DND-41 (cell line): Measurements from ENCODE around the gene GREB1L.

Experiments used
- ATAC-seq: fragments of 200-7000 bp; cut with Tn5 transposase; 3 replicates; pipeline ENCODE4 v1.9.1; 2021; ENCODE audit warnings: low read depth; ENCODE audit not compliant: insufficient read depth
- DNase-seq: peaks from one replicate; pipeline ENCODE4 v3.0.0-alpha.2; 2020
- H2AFZ ChIP-seq: 2 replicates; pipeline ENCODE4 v1.6.0; 2012; ENCODE audit warnings: low read depth, low read length
- H3K27ac ChIP-seq: 2 replicates; pipeline ENCODE4 v1.5.1; 2012; ENCODE audit warnings: low read length, inconsistent platforms
- H3K27me3 ChIP-seq: fragments of 200-600 bp; sonication (generic); 2 replicates; pipeline ENCODE4 v1.6.0; 2012; ENCODE audit warnings: low read length, mild to moderate bottlenecking, inconsistent platforms; ENCODE audit not compliant: insufficient read depth, poor library complexity
- H3K36me3 ChIP-seq: 2 replicates; pipeline ENCODE4 v1.5.1; 2012; ENCODE audit warnings: low read length, inconsistent platforms; ENCODE audit not compliant: insufficient read depth
- H3K4me1 ChIP-seq: 2 replicates; pipeline ENCODE4 v1.5.1; 2012; ENCODE audit warnings: mild to moderate bottlenecking, low read length; ENCODE audit not compliant: insufficient read depth
- H3K4me2 ChIP-seq: 2 replicates; pipeline ENCODE4 v1.6.0; 2012; ENCODE audit warnings: mild to moderate bottlenecking, moderate library complexity, low read length, inconsistent platforms; ENCODE audit not compliant: insufficient read depth
- H3K4me3 ChIP-seq, 2 experiments: fragments of 200-600 bp in 1 of 2; shearing (Covaris generic) in 1 of 2; 2 replicates each; pipeline ENCODE4 v1.5.1; 2012 to 2016; ENCODE audit warnings: inconsistent platforms in 2 of 2, low read length in 2 of 2, mild to moderate bottlenecking in 2 of 2, low read depth in 1 of 2, moderate library complexity in 1 of 2
- H3K79me2 ChIP-seq: 2 replicates; pipeline ENCODE4 v1.6.0; 2012; ENCODE audit warnings: low read length, inconsistent platforms; ENCODE audit not compliant: insufficient read depth
- H3K9ac ChIP-seq: 2 replicates; pipeline ENCODE4 v1.6.0; 2012; ENCODE audit warnings: low read depth, mild to moderate bottlenecking, inconsistent platforms, low read length, moderate library complexity
- H3K9me3 ChIP-seq: 2 replicates; pipeline ENCODE4 v1.5.1; 2012; ENCODE audit warnings: low read length, moderate library complexity, mild to moderate bottlenecking, inconsistent platforms; ENCODE audit not compliant: insufficient read depth, severe bottlenecking
- H4K20me1 ChIP-seq: 2 replicates; pipeline ENCODE4 v1.6.0; 2012; ENCODE audit warnings: low read length; ENCODE audit not compliant: insufficient read depth
- EZH2 ChIP-seq: IDR thresholded peaks from 3 replicates; pipeline ENCODE4 v1.6.1; 2012; ENCODE audit warnings: borderline replicate concordance, low read depth, mild to moderate bottlenecking, moderate library complexity, low read length, inconsistent platforms; ENCODE audit not compliant: severe bottlenecking
- TF ChIP-seq, protein P1 (sequence below): IDR thresholded peaks from 2 replicates; pipeline ENCODE4 v1.5.1; 2012; ENCODE audit warnings: borderline replicate concordance, low read length, moderate library complexity, mild to moderate bottlenecking; ENCODE audit not compliant: poor library complexity, severe bottlenecking; ENCODE audit errors: extremely low read depth

GREB1L gene

GRCh38 chr18:21398121-21398520 is 156.1 kb downstream of the GREB1L start:
- Histone ChIP-seq H3K27ac (no peak overlapping the region), H4K20me1 (no peaks in the 10 kb centered on the region), H2AFZ (no peak overlapping the region), H3K4me3 (no peak overlapping the region), H3K27me3 (peaks cover 10% of the 10 kb centered on the region), H3K9me3 (no peaks in the 10 kb centered on the region), H3K4me1 (no peaks in the 10 kb centered on the region), H3K9ac (no peak overlapping the region), H3K36me3 (no peaks in the 10 kb centered on the region), H3K4me2 (no peak overlapping the region), H3K79me2 (no peaks in the 10 kb centered on the region)
- ATAC-seq = no peak
- TF ChIP-seq, protein P1, sequence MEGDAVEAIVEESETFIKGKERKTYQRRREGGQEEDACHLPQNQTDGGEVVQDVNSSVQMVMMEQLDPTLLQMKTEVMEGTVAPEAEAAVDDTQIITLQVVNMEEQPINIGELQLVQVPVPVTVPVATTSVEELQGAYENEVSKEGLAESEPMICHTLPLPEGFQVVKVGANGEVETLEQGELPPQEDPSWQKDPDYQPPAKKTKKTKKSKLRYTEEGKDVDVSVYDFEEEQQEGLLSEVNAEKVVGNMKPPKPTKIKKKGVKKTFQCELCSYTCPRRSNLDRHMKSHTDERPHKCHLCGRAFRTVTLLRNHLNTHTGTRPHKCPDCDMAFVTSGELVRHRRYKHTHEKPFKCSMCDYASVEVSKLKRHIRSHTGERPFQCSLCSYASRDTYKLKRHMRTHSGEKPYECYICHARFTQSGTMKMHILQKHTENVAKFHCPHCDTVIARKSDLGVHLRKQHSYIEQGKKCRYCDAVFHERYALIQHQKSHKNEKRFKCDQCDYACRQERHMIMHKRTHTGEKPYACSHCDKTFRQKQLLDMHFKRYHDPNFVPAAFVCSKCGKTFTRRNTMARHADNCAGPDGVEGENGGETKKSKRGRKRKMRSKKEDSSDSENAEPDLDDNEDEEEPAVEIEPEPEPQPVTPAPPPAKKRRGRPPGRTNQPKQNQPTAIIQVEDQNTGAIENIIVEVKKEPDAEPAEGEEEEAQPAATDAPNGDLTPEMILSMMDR = no peak
- TF ChIP-seq EZH2 = no peak
- no peak for DNase-seq

DNA sequence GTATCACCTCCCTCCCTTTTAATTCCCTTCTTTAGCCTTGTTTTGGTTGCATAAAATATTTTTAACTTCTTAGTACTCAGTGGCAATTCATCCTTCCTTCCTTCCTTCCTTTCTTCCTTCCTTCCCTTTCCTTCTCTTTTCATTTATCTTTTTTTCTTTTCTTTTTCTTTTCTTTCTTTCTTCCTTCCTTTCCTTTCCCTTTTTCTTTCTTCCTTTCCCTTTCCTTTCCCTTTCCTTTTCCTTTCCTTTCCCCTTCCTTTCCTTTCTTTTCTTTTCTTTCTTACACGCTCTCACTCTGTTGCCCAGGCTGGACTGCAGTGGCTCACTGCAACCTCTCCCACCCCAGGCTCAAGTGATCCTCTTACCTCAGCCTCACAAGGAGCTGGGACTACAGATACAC is 160.2 kb downstream of the GREB1L start:
- ATAC-seq (no peak), DNase-seq (no peak)
- H3K4me3 ChIP-seq = no peak overlapping the region
- no peaks in the 10 kb centered on the region for H3K4me1 ChIP-seq
- no peak overlapping the region for H3K4me2 ChIP-seq
- H2AFZ ChIP-seq = no peak overlapping the region
- no peaks in the 10 kb centered on the region for H3K36me3 ChIP-seq
- H3K79me2 ChIP-seq = no peaks in the 10 kb centered on the region
- no peak overlapping the region for H3K27ac ChIP-seq
- H3K27me3 ChIP-seq = peaks cover 10% of the 10 kb centered on the region
- H3K9ac ChIP-seq = no peak overlapping the region
- no peaks in the 10 kb centered on the region for H3K9me3 ChIP-seq
- TF ChIP-seq, protein P1 = no peak
- TF ChIP-seq EZH2 = no peak
- no peaks in the 10 kb centered on the region for H4K20me1 ChIP-seq

DNA sequence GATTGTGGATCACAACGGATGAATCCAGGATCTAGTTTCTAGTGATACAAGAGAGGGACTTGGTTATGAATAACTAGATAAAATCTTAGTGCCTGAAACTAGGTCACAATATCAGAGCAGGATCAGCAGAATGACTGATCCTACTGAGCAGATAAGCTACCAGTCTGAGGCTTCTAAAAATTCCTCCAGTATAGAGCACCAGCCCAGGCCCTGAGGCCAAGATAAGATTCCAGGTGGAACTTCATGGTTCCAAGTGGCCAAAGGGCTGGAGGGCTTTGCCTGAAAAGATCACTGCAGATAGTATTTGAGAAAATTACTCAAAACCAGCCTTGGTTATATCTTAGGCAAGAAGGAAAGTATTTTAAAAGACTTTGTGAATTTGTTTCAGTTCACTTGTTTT is 162.4 kb downstream of the GREB1L start:
- no peak overlapping the region for H3K27ac ChIP-seq
- H3K4me3 ChIP-seq = no peak overlapping the region
- DNase-seq = no peak
- no peak overlapping the region for H2AFZ ChIP-seq
- no peaks in the 10 kb centered on the region for H3K79me2 ChIP-seq
- ATAC-seq = no peak
- H3K36me3 ChIP-seq = no peaks in the 10 kb centered on the region
- no peak overlapping the region for H3K9ac ChIP-seq
- TF ChIP-seq, protein P1 = no peak
- no peak for TF ChIP-seq EZH2
- no peaks in the 10 kb centered on the region for H3K4me1 ChIP-seq
- H4K20me1 ChIP-seq = no peaks in the 10 kb centered on the region
- H3K4me2 ChIP-seq = no peak overlapping the region
- no peaks in the 10 kb centered on the region for H3K9me3 ChIP-seq
- peaks cover 10% of the 10 kb centered on the region for H3K27me3 ChIP-seq

DNA sequence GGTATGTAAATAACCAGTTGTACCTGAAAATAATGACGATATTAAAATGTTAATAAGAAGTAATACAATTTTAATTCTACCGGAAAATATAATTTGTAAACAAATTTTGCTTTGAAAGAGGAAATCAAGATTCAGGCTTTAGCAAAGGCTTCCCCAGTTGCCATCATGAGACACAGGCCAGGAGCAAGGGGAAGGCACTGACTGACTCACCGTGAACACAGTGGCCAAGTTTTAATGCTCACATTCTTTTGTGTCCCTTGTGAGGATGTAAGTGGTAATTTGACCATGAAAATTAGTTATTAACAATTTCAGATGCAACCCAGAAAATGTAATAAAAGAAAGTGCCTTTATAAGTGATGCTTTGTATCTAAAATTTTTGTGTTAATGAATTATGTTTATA is 164.1 kb downstream of the GREB1L start:
- no peaks in the 10 kb centered on the region for H3K79me2 ChIP-seq
- DNase-seq = no peak
- H3K36me3 ChIP-seq = no peaks in the 10 kb centered on the region
- H3K9ac ChIP-seq = no peak overlapping the region
- peaks cover 3% of the 10 kb centered on the region for H3K27me3 ChIP-seq
- no peak for ATAC-seq
- H2AFZ ChIP-seq = no peak overlapping the region
- no peak overlapping the region for H3K4me3 ChIP-seq
- H3K9me3 ChIP-seq = no peaks in the 10 kb centered on the region
- no peak overlapping the region for H3K27ac ChIP-seq
- no peaks in the 10 kb centered on the region for H3K4me1 ChIP-seq
- no peak overlapping the region for H3K4me2 ChIP-seq
- TF ChIP-seq, protein P1 = no peak
- no peak for TF ChIP-seq EZH2
- no peaks in the 10 kb centered on the region for H4K20me1 ChIP-seq
